Pancreas (tissue), 10 donors: Measurements from ENCODE around the gene GRIK1. TPM values are rescaled to one million over a fixed set of nuclear protein-coding genes. Genes with fewer than 3 reads are reported as not detected.

Experiments used
- ATAC-seq, 4 donors: fragments of 200-7000 bp; cut with Tn5 transposase; one replicate each; pipeline versions ENCODE4 v1.8.0 to v1.9.1; 2020; ENCODE audit warnings: mild to moderate bottlenecking in 4 of 4, moderate library complexity in 4 of 4
- DNase-seq, 6 donors: peaks; one replicate each; pipeline ENCODE4 v3.0.0-alpha.2; 2020
- FAIRE-seq: peaks from 2 replicates; lab custom pipeline; 2012; peaks lifted over from hg19 to GRCh38; lab: Jason Lieb, UNC
- H3K27ac ChIP-seq, 4 donors: fragments of 200-600 bp; sonication (generic); 1 replicate in 3 of 4; 2 replicates in 1 of 4; pipeline versions ENCODE4 v1.5.0 to v1.8.0; 2020
- H3K27me3 ChIP-seq, 4 donors: fragments of 200-600 bp; one replicate each; pipeline ENCODE4 v1.8.0; 2021
- H3K36me3 ChIP-seq, 3 donors: fragments of 200-600 bp; sonication (generic) in 1 of 3; one replicate each; pipeline versions ENCODE4 v1.5.0 to v1.8.0; 2020 to 2021
- H3K4me1 ChIP-seq, 3 donors: fragments of 200-600 bp; one replicate each; pipeline ENCODE4 v1.8.0; 2021
- H3K4me3 ChIP-seq, 4 donors: fragments of 200-600 bp; sonication (generic) in 2 of 4; one replicate each; pipeline versions ENCODE4 v1.5.0 to v1.8.0; 2020 to 2021
- H3K9me3 ChIP-seq, 4 donors: fragments of 200-600 bp; one replicate each; pipeline ENCODE4 v1.8.0; 2021
- CTCF ChIP-seq, 4 donors: fragments of 200-600 bp; sonication (generic) in 3 of 4; IDR thresholded peaks; one replicate each; pipeline versions ENCODE4 v1.5.0 to v1.8.0; 2021; ENCODE audit warnings: antibody characterized with exemption in 4 of 4
- WGBS, 2 donors: extraction: QIAGEN DNeasy Blood & Tissue Kit; methylation state at CpG; one replicate each; pipeline ENCODE4 v1.1.7; 2013; 5-methylcytosine and 5-hydroxymethylcytosine counted together
- intact Hi-C, 3 donors: fragments of 100-400 bp; cut with DNase I; formaldehyde crosslinking; loops; one replicate each; pipeline versions ENCODE4 v1.11.1 to v1.14.2; 2022
- polyA plus RNA-seq, 2 donors: library from polyadenylated mRNA; stranded (reverse); fragments of 200-250 nt; gene quantifications; one replicate each; pipeline ENCODE4 v1.2.3, GENCODE V29; 2013
- total RNA-seq, 6 donors: library from RNA; stranded (reverse); fragmentation: NEBNext Ultra II Directional in 4 of 6; extraction: Animal tissue kit (Norgen Biotek cat#: 25700) in 4 of 6; gene quantifications; one replicate each; pipeline versions ENCODE4 v1.2.1 to v1.2.4, GENCODE V29; 2021 to 2023
- donor health status: healthy with polysubstance abuse.
- donor health status: DM: no; HTN: no; CAD: no; lungs with moderate emphysema.
- donor health status: DM: no; HTN: no; CAD: no.
- donor health status: control.
- donor health status: control.
- donor health status: Bipolar disorder and iron deficiency.
- donor health status: DM: yes; HTN: yes; CAD: no.
- donor health status: DM: no; HTN: no; CAD: no.
- donor health status: DM: no; HTN: no; CAD: no.
- donor health status: DM: yes; HTN: yes; CAD: no.

The GRIK1 gene
- total and polyA plus RNA-seq, 8 donors: 0.02 to 0.09 (median 0.08) TPM; not detected in 5

GRCh38 chr21:29641001-29641634, 298.7 kb downstream of the GRIK1 start:
- ATAC-seq: no peak
- FAIRE-seq: no peak
- 88% methylated on average over 5 of the region's 5 CpGs for WGBS, 2 donors
- no peak overlapping the region for H3K4me3 ChIP-seq
- no peak overlapping the region for H3K27ac ChIP-seq
- TF ChIP-seq CTCF (IDR thresholded peaks at IDR 0.05): no peak
- no peaks in the 10 kb centered on the region for H3K4me1 ChIP-seq
- no peaks in the 10 kb centered on the region for H3K36me3 ChIP-seq
- H3K9me3 ChIP-seq: no peaks in the 10 kb centered on the region
- intact Hi-C loops: no loop called here
- DNase-seq: no peak
- H3K27me3 ChIP-seq: no peaks in the 10 kb centered on the region

GRCh38 chr21:29640080-29640508, 299.7 kb downstream of the GRIK1 start:
- intact Hi-C loops: no loop called here
- FAIRE-seq: no peak
- H3K9me3 ChIP-seq: no peaks in the 10 kb centered on the region
- no peaks in the 10 kb centered on the region for H3K27me3 ChIP-seq
- whole genome bisulfite sequencing, 2 donors: 60% methylated on average over 2 of the region's 2 CpGs
- no peak for DNase-seq
- H3K4me1 ChIP-seq: no peaks in the 10 kb centered on the region
- H3K27ac ChIP-seq: no peak overlapping the region
- ATAC-seq: no peak
- no peak for TF ChIP-seq CTCF (IDR thresholded peaks at IDR 0.05)
- H3K36me3 ChIP-seq: no peaks in the 10 kb centered on the region
- no peak overlapping the region for H3K4me3 ChIP-seq

GRCh38 chr21:29639366-29640079, 300.3 kb downstream of the GRIK1 start:
- FAIRE-seq: no peak
- H3K27ac ChIP-seq: no peak overlapping the region

GRCh38 chr21:29638761-29639327, 301.0 kb downstream of the GRIK1 start:
- ATAC-seq (no peak), DNase-seq (no peak), FAIRE-seq (no peak)
- Histone ChIP-seq H3K4me3 (no peak overlapping the region), H3K27me3 (no peaks in the 10 kb centered on the region), H3K36me3 (no peaks in the 10 kb centered on the region), H3K27ac (no peak overlapping the region), H3K9me3 (no peaks in the 10 kb centered on the region), H3K4me1 (no peaks in the 10 kb centered on the region)
- intact Hi-C loops: no loop called here
- WGBS, 2 donors: 43 to 72% methylated on average over 2 of the region's 2 CpGs
- no peak for TF ChIP-seq CTCF (IDR thresholded peaks at IDR 0.05)

More at GRCh38 chr21:29639366-29640079, 300.3 kb downstream of the GRIK1 start:
- Histone ChIP-seq H3K4me1 (no peaks in the 10 kb centered on the region), H3K36me3 (no peaks in the 10 kb centered on the region), H3K27me3 (no peaks in the 10 kb centered on the region), H3K4me3 (no peak overlapping the region), H3K9me3 (no peaks in the 10 kb centered on the region)
- intact Hi-C loops: no loop called here
- no peak for DNase-seq
- ATAC-seq: no peak
- WGBS, 2 donors: 86 to 92% methylated on average over 5 of the region's 5 CpGs
- no peak for TF ChIP-seq CTCF (IDR thresholded peaks at IDR 0.05)
